CD4-positive, alpha-beta T cell treated with Interferon alpha-2 for 1 hour (primary cell): ENCODE results near the gene PRXL2B.

Source experiments
- DNase-seq, 2 donors: peaks; one replicate each; pipeline ENCODE4 v3.0.0-alpha.2; 2020 to 2022

Gene PRXL2B

DNA sequence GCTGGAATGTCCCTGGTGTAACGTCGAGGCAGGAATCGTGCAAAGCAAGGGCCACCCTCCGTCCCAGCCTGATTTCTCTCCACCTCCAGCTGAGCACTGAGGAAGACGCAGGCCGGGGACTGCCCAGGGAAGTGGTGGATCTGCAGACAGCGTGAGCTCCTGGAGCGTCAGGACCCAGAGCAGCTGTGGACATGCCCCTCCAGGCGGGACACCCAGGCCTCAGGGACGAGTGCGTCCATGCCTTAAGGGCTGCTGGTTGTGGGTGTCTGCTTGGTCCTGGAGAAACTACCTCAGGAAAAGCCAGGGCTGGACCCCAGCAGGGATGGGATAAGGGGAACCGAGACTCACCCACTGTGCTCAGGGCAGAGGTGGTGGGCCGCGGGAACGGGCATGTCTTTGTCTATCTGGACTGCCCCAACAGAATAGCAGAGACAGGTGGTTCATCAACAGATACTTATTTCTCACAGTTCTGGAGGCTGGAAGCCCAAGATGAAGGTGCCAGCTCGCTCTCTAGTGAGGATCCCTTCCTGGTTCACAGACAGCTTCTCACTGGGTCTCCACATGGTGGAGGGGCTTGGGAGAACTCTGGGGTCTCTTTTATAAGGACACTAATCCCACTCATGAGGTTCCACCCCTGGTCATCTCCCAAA is 52.0 kb downstream of the PRXL2B start:
- DNase-seq = no peak

DNA sequence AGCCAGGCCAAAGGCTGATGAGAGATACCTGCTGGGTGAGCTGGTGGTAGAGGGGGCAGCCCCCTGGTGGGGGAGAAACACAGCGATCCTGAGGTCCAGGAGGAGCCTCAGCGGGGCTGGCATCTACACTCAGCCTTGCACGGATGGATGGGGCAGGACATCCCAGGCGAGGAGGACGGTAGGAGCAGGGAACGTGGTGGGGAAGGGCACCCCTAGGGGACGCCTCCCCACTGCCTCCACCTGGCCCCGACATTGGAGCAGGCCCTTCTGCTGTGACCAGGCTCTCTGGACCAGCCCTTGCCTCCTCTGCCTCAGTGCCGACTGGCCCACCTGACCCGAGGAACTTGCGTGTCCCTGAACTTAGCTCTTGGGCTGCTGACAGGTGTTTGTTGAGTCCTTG is 52.6 kb downstream of the PRXL2B start:
- DNase-seq = no peak

DNA sequence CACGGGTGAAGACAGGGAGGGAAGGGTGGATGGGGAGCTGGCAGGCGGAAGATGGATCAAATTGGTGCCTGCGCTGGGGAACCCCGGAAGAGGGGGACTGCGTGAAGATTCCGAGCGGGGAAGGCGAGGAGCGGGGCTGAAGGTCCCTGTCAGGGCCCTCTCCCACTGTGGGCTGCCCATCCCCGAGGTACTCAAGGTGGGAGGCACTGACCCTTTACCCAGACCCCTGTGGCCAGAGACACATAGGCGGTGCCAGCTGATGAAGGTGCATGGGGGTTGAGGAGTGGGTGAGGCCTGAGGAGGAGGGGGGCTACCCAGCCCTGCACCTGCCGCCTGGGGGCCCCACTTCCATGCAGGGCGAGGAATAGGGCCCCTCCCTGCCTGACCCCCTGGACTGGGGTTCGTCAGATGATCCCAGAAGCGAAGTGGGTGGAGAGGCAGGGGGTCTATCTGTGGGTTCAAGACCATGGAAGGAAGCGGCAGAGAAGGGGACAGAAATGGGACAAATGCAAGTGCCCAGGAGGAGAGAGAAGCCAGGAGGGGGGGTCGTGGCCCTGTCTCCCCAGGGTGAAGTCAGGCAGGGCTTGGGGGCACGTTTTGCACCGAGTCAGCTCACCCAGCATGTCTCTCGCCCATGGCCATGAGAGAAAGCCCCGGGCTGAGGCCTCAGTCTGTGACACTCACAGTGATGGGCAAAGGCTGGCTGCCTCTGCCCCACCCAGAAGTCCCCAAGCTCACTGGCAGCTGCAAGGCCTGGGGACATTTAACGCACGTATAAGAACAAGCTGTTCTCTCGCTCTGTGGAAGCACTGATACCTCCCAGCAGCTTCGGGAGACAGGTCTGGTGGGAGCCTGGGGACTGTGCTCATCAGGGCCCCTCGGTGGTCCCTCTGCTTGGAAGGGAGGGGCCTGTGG is 53.3 kb downstream of the PRXL2B start:
- DNase-seq = no peak

DNA sequence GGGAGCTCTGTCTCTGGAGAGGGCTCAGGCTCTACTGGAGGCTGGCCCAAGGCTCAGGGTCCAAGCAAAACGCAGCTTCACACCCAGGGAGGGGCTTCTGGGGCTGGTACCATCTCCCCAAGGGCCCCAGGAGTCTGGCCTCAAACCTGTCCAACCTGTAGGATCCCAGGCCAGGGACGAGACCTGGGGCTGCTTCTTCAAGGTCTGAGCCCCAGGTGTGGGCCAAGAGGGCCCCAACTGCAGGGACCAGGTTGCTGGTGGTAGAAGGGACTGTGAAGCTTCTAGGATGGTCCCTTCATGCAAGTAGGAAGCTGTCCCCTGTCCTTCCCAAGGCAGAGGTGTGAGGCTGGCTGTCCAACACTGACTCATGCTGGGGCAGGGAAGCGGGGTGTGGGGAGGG is 54.0 kb downstream of the PRXL2B start:
- no peak for DNase-seq
